K562 (cell line): ENCODE data around the gene CFAP70. TPM values are rescaled to one million over a fixed set of nuclear protein-coding genes. Genes with fewer than 3 reads are reported as not detected.
A peak's percentile ranks its signal among the peaks of the same experiment; 100 is the strongest.

Experiments used
- ATF2 ChIP-seq: sonication (generic); formaldehyde crosslinking; IDR thresholded peaks from 2 replicates; pipeline ENCODE4 v1.8.1; 2022; ENCODE audit warnings: missing genetic modification reagents
- EGR1 ChIP-seq: fragments of 450-650 bp; conservative IDR thresholded peaks from 2 replicates; pipeline ENCODE4 v1.6.1; 2017; ENCODE audit warnings: mild to moderate bottlenecking
- ETV1 ChIP-seq: fragments of 450-650 bp; conservative IDR thresholded peaks from 2 replicates; pipeline ENCODE4 v1.6.1; 2016; ENCODE audit warnings: missing genetic modification characterization, control low read depth, low read depth, missing compliant biosample characterization
- KDM4B ChIP-seq, 2 experiments: fragments of 450-650 bp in 1 of 2; sonication (generic) in 1 of 2; IDR thresholded peaks; 2 replicates each; pipeline ENCODE4 v1.6.1; 2016 to 2017; ENCODE audit warnings: borderline replicate concordance in 2 of 2, antibody characterized with exemption in 1 of 2, low read depth in 1 of 2, mild to moderate bottlenecking in 1 of 2
- KLF6 ChIP-seq: fragments of 250-450 bp; sonication (Bioruptor Pico); IDR thresholded peaks from 2 replicates; pipeline ENCODE4 v1.4.0; 2020; ENCODE audit warnings: mild to moderate bottlenecking, moderate library complexity, borderline replicate concordance
- LCOR ChIP-seq: sonication (generic); formaldehyde crosslinking; IDR thresholded peaks from 2 replicates; pipeline ENCODE4 v1.8.0; 2022; ENCODE audit warnings: mild to moderate bottlenecking, missing genetic modification reagents
- PYGO2 ChIP-seq: fragments of 450-650 bp; IDR thresholded peaks from 2 replicates; pipeline ENCODE4 v1.6.1; 2016; ENCODE audit warnings: mild to moderate bottlenecking, missing genetic modification characterization, moderate library complexity, missing compliant biosample characterization
- SMAD1 ChIP-seq: fragments of 150-350 bp; IDR thresholded peaks from 2 replicates; pipeline ENCODE4 v1.6.1; 2014; ENCODE audit warnings: low read length, low read depth; ENCODE audit not compliant: partially characterized antibody
- SRF ChIP-seq, 2 experiments: fragments of 250-450, 450-650 bp in 1 of 2; sonication (Bioruptor Pico) in 1 of 2; sonication (generic) in 1 of 2; formaldehyde crosslinking; IDR thresholded peaks; 2 replicates each; pipeline versions ENCODE4 v1.5.0 to v1.5.1; 2020 to 2022; ENCODE audit warnings: mild to moderate bottlenecking in 1 of 2, missing genetic modification reagents in 1 of 2
- TCF15 ChIP-seq: fragments of 250-450 bp; sonication (Bioruptor Pico); IDR thresholded peaks from 2 replicates; pipeline ENCODE4 v1.8.0; 2022; ENCODE audit warnings: moderate library complexity, mild to moderate bottlenecking, inconsistent platforms
- UBTF ChIP-seq, 2 experiments: IDR thresholded peaks; 2 replicates each; pipeline ENCODE4 v1.6.1; 2012; ENCODE audit warnings: improper control_type of control experiment in 2 of 2, low read depth in 2 of 2, low read length in 2 of 2, borderline replicate concordance in 1 of 2
- ZBTB26 ChIP-seq: fragments of 450-650 bp; formaldehyde crosslinking; IDR thresholded peaks from 2 replicates; pipeline ENCODE4 v1.4.0; 2022; ENCODE audit warnings: missing genetic modification characterization
- ZNF146 ChIP-seq: IDR thresholded peaks from one replicate; pipeline ENCODE4 v1.6.1; 2018; ENCODE audit warnings: missing compliant biosample characterization; ENCODE audit not compliant: unreplicated experiment
- ZNF212 ChIP-seq: fragments of 450-650 bp; formaldehyde crosslinking; IDR thresholded peaks from 2 replicates; pipeline ENCODE4 v1.4.0; 2020; ENCODE audit warnings: mild to moderate bottlenecking
- ZNF511 ChIP-seq: sonication (generic); formaldehyde crosslinking; IDR thresholded peaks from 2 replicates; pipeline ENCODE4 v1.8.0; 2022; ENCODE audit warnings: mild to moderate bottlenecking, missing genetic modification reagents
- ZNF584 ChIP-seq: fragments of 200-800 bp; sonication (Bioruptor generic); IDR thresholded peaks from 2 replicates; pipeline ENCODE4 v1.6.1; 2016; ENCODE audit warnings: low read depth, mild to moderate bottlenecking, missing genetic modification characterization, missing compliant biosample characterization
- ZNF644 ChIP-seq: fragments of 200-800 bp; sonication (Bioruptor generic); IDR thresholded peaks from 2 replicates; pipeline ENCODE4 v1.6.1; 2016; ENCODE audit warnings: low read depth, missing genetic modification characterization, missing compliant biosample characterization
- ZNF655 ChIP-seq: fragments of 250-450 bp; sonication (Bioruptor Pico); IDR thresholded peaks from 2 replicates; pipeline ENCODE4 v1.5.0; 2021
- ZNF699 ChIP-seq: fragments of 250-450 bp; sonication (Bioruptor Pico); IDR thresholded peaks from 2 replicates; pipeline ENCODE4 v1.8.0; 2021; ENCODE audit warnings: mild to moderate bottlenecking, moderate library complexity; ENCODE audit not compliant: insufficient replicate concordance
- polyA plus RNA-seq, 8 experiments: library from polyadenylated mRNA; depleted of rRNA in 4 of 8; stranded (reverse) in 5 of 8; unstranded in 3 of 8; fragments of >200 nt; fragmentation: Nextera tagmentation in 2 of 8; fragmentation: Illumina TruSeq in 1 of 8; extraction: Ambion mirVana in 2 of 8; extraction: Trizol in 1 of 8; gene quantifications; 2 replicates each; pipeline versions ENCODE4 v1.2.1 to v1.2.3, GENCODE V29; 2011 to 2014; ENCODE audit warnings: inconsistent platforms in 1 of 8, missing spikeins in 1 of 8
- total RNA-seq, 7 experiments: library from RNA; depleted of rRNA in 6 of 7; stranded (reverse); fragments of >200 nt in 6 of 7; fragmentation: Illumina TruSeq in 2 of 7; extraction: Trizol in 2 of 7; gene quantifications; 2 replicates each; pipeline versions ENCODE4 v1.2.1 to v1.2.3, GENCODE V29; 2011 to 2021; ENCODE audit warnings: low replicate concordance in 1 of 7

Gene CFAP70
- total and polyA plus RNA-seq, 9 of the 15 experiments (the other 6 are each of a cell fraction or from before 2014, with no cell fraction given) = 0.27 to 1.6 (median 0.86) TPM

- TF ChIP-seq ZNF584 (CRISPR knock-in tag) (0 out of 2 replicates have a peak, but pooled peaks have one; percentile 58), KLF6 (CRISPR knock-in tag) (no peak), PYGO2 (tag) (no peak), ZNF644 (tag) (peak; percentile 65), KDM4B (IDR thresholded peaks at IDR 0.05; ENCODE audit: borderline replicate concordance in 2 of 2, low read depth in 1 of 2) (no peak), ZNF699 (CRISPR knock-in tag) (no peak), SMAD1 (no peak), ZNF146 (CRISPR knock-in tag) (no peak), UBTF (IDR thresholded peaks at IDR 0.05; ENCODE audit: borderline replicate concordance in 1 of 2, low read depth in 2 of 2, low read length in 2 of 2) (peak; percentile 55 to 64; a peak in 1 of 4 replicates), ATF2 (no peak), TCF15 (CRISPR knock-in tag) (no peak), ZNF511 (CRISPR knock-in tag) (no peak), EGR1 (no peak), ZBTB26 (CRISPR knock-in tag) (no peak), ETV1 (peak; percentile 96), ZNF212 (CRISPR knock-in tag) (no peak), LCOR (peak; percentile 84; the same call in 1 of the 2 replicates), SRF (CRISPR knock-in tag; IDR thresholded peaks at IDR 0.05) (no peak), ZNF655 (CRISPR knock-in tag) (no peak)
These were observed 113.7 kb downstream of the CFAP70 start (continued) for GRCh38 chr10:73244866-73245477.
